ENCODE data around the gene SRPX2.
"Not testable (repeated sequence)": the region's sequence is repeated elsewhere in the genome, so short reads cannot be mapped to it uniquely, and the experiment has no call there.

Gene SRPX2

DNA sequence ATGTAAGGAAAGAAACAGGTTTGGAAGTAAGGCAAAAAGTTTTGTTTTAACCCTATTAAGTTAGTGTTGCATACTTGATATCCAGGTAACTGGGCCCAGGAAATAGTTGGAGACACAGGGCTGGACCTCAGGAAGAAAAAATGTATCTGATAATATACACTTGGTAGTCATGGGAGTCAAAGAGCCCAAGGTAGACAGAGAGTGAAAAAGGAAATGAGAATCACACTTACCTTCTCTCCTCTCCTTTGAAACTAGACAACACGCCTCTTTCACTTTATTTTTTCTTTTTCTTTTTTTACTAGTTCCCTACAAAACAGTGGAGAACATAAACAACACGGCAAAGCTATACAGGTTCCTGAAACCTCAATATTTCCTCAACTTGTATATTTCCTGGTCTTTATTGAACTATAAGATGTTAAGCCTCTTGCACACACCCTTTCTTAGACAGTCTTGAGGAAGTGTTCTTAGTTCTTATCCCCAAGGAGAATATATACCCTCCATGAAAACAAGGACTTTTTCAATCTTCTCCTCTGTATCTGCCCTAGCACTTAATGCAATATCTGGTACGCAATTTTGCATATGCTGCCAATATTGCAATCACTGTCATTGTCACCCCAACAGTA, 60.7 kb downstream of the SRPX2 start:
- DNase-seq: no peak

- DNase-seq: no peak
Observed at GRCh38 chrX:100710816-100711215, 66.8 kb downstream of the SRPX2 start.

DNA sequence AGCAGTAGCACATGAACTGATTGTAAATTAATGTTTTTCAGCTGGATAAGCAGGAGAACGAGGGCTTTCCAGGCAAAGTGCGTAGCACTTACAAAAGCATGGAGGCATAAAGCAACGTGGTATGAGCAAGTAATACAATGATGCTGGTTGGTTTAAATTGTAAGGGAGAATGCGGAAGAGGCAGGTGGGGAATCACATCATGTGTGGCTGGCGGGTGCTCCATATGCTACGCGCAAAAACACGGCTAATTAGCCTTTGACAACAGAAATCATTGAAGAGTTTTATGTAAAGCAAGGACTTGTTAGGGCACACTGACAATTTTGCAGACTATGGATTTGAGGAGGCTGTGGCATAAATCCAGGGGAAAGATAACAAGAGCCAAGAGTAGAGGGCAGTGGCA, 73.4 kb downstream of the SRPX2 start:
- no peak for DNase-seq

DNA sequence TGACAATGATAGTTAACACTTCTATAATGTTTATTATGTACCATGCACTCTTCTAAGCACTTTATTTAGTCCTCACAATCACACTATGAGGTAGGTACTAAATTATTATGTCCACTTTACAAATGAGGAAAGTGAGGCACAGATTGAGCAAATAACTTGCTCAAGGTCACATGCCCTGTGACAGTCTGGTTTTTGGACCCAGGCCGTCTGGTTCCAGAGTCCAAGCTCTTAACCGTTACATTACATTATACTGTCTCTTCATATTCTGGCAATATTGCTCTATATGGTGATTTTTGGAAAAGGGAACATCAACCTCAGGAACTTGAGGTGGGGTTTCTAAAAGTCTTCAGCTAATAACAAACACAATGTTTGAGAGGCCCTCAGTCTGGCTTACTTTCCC, 75.1 kb downstream of the SRPX2 start:
- no peak for DNase-seq

DNA sequence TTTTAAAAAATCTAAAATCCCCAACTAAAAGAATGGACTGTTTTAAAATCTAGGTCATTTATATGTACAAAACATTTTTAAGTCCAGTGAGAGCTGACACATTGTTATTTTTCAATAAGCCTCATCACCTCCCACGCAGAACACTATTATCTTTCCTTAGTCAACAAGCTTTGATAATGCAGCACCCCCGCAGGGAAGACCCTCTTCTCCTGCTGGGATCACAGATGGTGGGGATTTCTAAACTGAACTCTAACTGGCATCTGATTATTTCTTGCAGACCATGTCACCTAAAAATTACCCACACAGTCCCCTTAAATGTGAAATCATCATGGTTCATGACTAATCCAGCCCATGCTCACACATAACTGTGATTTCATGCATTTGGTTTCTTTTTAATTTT, 76.3 kb downstream of the SRPX2 start:
- no peak for DNase-seq

DNA sequence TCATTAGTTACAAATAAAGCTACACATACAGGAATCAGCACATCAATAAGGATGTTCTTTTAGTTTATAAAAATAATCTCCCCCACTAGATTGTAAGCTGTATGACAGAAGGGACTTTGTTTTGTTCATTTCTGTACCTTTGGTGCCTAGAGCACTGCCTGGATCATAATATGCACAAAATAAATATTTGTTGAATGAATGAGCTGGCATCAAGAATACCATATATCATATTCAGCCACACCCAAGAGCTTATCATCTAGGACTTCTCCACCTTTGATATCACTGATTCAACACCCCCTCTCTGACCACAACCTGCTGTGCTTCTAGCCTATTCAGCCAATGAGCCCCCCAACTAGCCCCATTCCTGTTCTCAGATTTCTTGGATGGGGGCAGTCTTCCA, 77.3 kb downstream of the SRPX2 start:
- no peak for DNase-seq

GRCh38 chrX:100724006-100724405, 80.0 kb downstream of the SRPX2 start:
- DNase-seq: not testable (repeated sequence)

All from right forelimb (tissue), 1 donor.